Muscle layer of duodenum (tissue), 2 donors: ENCODE data around the gene ELMO3.

Experiments
- H3K27ac ChIP-seq: one replicate; pipeline ENCODE4 v1.7.0; 2013; ENCODE audit warnings: mild to moderate bottlenecking, low read length
- H3K27me3 ChIP-seq: one replicate; pipeline ENCODE4 v1.7.0; 2013; ENCODE audit warnings: low read depth, mild to moderate bottlenecking, control low read depth, low read length
- H3K36me3 ChIP-seq, 2 donors: one replicate each; pipeline ENCODE4 v1.7.0; 2013; ENCODE audit warnings: low read length in 2 of 2, control low read depth in 1 of 2, mild to moderate bottlenecking in 1 of 2; ENCODE audit not compliant: insufficient read depth in 2 of 2, control insufficient read depth in 1 of 2
- H3K4me1 ChIP-seq, 2 donors: one replicate each; pipeline ENCODE4 v1.7.0; 2013; ENCODE audit warnings: low read length in 2 of 2, mild to moderate bottlenecking in 2 of 2, control low read depth in 1 of 2, moderate library complexity in 1 of 2; ENCODE audit not compliant: insufficient read depth in 2 of 2, control insufficient read depth in 1 of 2
- H3K4me3 ChIP-seq, 2 donors: one replicate each; pipeline ENCODE4 v1.7.0; 2013; ENCODE audit warnings: low read length in 2 of 2, low read depth in 1 of 2, mild to moderate bottlenecking in 1 of 2
- H3K9me3 ChIP-seq, 2 donors: one replicate each; pipeline ENCODE4 v1.7.0; 2013; ENCODE audit warnings: low read length in 2 of 2, control low read depth in 1 of 2, mild to moderate bottlenecking in 1 of 2; ENCODE audit not compliant: control insufficient read depth in 1 of 2
- donor health status: healthy.

ELMO3 gene

GRCh38 chr16:67157106-67157748, 41.7 kb upstream of the ELMO3 start:
- H3K27me3 ChIP-seq = no peaks in the 10 kb centered on the region
- H3K36me3 ChIP-seq = no peaks in the 10 kb centered on the region
- H3K9me3 ChIP-seq = no peaks in the 10 kb centered on the region
- H3K4me1 ChIP-seq = peaks cover 7 to 34% of the 10 kb centered on the region in 2 donors
- no peak overlapping the region for H3K27ac ChIP-seq
- no peak overlapping the region for H3K4me3 ChIP-seq

- Histone ChIP-seq H3K27me3 (no peaks in the 10 kb centered on the region), H3K27ac (peak overlapping the region; percentile 82), H3K36me3 (no peaks in the 10 kb centered on the region), H3K9me3 (no peaks in the 10 kb centered on the region), H3K4me1 (peaks cover 14 to 41% of the 10 kb centered on the region in 2 donors), H3K4me3 (no peak overlapping the region)
Observed at GRCh38 chr16:67157892-67158635, 40.9 kb upstream of the ELMO3 start.

DNA sequence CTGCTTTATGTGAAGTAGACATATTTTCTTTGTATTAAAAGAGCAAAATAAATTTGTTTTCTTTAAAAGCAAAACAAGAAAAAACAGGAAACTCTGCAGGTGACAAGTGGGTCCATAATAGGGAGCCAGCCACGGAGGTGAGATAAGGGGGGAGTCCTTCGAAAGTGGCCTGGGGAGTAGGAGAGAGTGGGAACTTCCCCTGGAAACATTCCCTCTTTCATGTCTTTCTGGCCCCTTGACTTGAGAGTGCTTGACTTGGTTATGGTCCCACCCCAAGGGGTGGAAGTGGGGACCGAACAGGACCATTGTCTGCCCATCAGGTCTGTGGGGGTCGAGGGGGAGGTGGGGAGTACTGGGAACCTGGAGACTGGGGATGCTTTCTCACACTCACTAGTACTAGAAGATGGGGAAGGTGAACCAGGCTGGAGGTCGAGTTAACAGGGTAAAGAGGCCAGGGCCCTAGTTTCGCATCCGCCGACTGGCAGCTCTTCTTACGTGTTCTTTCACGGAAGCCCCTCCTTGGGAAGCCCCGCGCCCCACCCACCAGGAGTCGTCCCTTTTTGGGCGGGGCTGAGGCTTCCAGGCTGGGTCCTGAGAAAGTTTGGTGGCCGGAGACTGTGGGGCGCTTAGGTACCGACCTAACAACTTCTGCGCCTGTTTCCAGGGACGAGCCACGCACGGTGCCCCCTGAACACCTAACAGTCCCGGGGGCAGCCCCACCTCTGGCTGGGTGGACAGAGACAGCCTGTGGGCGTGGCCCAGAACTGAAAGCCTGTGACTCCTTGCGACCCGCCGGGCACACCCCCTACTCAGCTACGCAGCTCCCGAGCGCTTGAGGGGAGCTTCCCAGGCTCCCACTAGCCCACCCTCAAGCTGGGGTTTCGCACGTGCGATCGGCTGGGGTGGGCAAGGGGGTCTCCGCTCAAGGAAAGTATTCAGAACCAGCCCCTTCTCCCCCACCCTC, 40.0 kb upstream of the ELMO3 start:
- H3K4me3 ChIP-seq = peak overlapping the region; percentile 72 to 95
- H3K27me3 ChIP-seq = peaks cover 7% of the 10 kb centered on the region
- H3K27ac ChIP-seq = peak overlapping the region; percentile 82
- H3K4me1 ChIP-seq = peaks cover 14 to 50% of the 10 kb centered on the region in 2 donors
- no peaks in the 10 kb centered on the region for H3K36me3 ChIP-seq
- no peaks in the 10 kb centered on the region for H3K9me3 ChIP-seq

- H3K9me3 ChIP-seq = no peaks in the 10 kb centered on the region
- peaks cover 14 to 53% of the 10 kb centered on the region in 2 donors for H3K4me1 ChIP-seq
- H3K27ac ChIP-seq = no peak overlapping the region
- peak overlapping the region in 1 of 2 donors; percentile 95 for H3K4me3 ChIP-seq
- H3K27me3 ChIP-seq = peaks cover 17% of the 10 kb centered on the region
- no peaks in the 10 kb centered on the region for H3K36me3 ChIP-seq
Observed at GRCh38 chr16:67161595-67162058, 37.3 kb upstream of the ELMO3 start.

DNA sequence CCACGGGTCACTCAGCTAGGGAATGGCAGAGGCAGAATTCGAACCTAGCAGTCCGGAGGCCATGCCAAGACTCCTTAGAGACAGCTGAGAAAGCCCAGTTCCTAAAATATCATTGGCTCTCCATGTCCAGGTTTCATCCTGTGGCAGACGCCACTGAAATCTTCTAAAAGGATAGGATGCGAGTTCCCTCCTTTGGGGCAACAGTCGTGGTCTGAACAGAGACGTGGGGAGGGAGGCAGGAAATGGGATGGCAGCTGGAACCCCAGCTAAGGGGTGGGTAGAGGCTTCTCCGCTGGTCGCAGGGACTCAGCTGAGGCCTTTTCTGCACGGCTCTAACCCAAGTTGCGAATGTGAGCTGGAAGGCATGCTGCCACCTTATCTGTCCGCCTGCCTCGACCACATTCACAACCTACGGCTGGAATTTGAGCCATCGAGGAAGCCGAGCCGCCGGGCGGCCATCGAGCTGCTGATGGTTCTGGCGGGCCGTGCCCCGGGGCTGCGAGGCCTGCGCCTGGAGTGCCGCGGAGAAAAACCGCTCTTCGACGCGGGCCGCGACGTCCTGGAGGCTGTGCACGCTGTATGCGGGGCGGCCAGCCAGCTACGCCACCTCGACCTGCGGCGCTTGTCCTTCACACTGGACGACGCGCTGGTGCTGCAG, 36.3 kb upstream of the ELMO3 start:
- Histone ChIP-seq H3K9me3 (no peaks in the 10 kb centered on the region), H3K4me1 (peaks cover 14 to 53% of the 10 kb centered on the region in 2 donors), H3K4me3 (peak overlapping the region in 1 of 2 donors; percentile 70), H3K27me3 (peaks cover 17% of the 10 kb centered on the region), H3K27ac (no peak overlapping the region), H3K36me3 (no peaks in the 10 kb centered on the region)

DNA sequence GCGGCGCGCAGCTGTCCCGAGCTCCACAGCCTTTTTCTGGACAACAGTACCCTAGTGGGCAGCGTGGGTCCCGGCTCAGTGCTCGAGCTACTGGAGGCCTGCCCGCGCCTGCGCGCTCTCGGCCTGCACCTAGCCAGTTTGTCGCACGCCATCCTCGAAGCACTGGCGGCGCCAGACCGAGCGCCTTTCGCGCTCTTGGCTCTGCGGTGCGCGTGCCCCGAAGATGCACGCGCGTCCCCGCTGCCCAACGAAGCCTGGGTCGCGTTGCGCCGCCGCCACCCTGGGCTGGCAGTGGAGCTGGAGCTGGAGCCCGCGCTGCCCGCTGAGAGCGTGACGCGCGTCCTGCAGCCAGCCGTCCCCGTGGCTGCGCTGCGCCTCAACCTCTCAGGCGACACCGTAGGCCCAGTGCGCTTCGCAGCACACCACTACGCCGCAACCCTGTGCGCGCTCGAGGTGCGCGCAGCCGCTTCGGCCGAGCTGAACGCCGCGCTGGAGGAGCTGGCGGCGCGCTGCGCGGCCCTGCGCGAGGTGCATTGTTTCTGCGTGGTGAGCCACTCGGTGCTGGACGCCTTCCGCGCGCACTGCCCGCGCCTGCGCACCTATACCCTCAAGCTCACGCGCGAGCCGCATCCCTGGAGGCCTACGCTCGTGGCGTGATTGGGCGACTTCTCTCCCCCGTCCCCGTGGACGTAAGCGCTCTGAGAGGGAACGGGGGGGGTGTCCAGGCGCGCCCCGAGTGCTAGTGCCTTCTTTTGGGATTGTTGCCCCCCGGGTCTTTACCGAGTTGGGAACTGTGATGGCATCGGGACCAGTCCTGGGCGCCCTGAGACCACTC, 35.5 kb upstream of the ELMO3 start:
- Histone ChIP-seq H3K27ac (no peak overlapping the region), H3K36me3 (no peaks in the 10 kb centered on the region), H3K27me3 (peaks cover 17% of the 10 kb centered on the region), H3K9me3 (no peaks in the 10 kb centered on the region), H3K4me1 (peaks cover 14 to 53% of the 10 kb centered on the region in 2 donors), H3K4me3 (peak overlapping the region; percentile 30 to 70)

DNA sequence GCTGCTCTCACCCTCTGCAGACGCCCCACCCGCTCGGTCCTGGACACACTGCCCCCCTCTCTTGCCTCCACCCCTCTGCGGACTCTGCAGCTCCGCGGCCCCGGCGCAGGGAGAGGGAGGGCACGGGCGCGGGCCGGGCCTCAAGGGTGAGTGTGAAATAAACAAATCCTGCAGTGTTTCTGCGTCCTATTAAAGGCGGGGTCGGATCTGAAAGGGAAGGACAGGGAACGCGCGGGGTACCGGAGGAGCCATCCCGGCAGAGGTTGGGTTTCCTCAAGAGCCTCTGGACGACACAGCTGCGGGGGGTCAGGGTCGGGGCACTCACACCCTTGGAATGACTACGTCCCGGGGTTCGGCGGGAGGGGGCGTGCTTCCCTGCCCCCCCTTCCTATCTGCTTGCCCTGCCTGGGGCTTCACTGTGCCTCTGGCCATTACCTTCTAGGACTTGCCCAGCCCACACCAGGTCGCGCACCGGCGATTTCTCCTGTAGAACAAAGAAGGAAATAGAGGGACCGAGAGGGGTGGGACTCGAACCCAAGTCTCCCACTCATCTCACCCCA, 34.9 kb upstream of the ELMO3 start:
- H3K36me3 ChIP-seq = no peaks in the 10 kb centered on the region
- H3K27me3 ChIP-seq = peaks cover 17% of the 10 kb centered on the region
- no peak overlapping the region for H3K27ac ChIP-seq
- no peaks in the 10 kb centered on the region for H3K9me3 ChIP-seq
- H3K4me3 ChIP-seq = peak overlapping the region in 1 of 2 donors; percentile 70
- H3K4me1 ChIP-seq = peaks cover 10 to 54% of the 10 kb centered on the region in 2 donors

DNA sequence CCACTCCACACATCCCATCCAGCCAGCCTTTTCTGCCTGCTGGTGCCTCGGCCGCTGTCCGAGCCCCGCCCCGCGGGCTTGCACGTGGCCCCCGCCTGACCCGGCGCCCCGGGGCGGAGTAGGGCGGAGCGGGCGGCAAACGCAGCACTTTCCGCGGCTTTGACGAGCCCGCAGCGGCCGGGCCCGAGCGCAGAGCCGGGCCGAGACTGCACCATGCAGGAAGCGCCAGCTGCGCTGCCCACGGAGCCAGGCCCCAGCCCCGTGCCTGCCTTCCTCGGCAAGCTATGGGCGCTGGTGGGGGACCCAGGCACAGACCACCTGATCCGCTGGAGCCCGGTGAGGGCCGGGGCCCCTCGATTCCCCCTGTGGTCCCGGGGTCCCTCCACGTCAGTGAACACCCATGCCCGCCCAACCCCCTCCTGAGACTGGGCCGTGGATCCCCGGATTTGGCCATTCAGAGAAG, 34.3 kb upstream of the ELMO3 start, which contains the start of gene HSF4:
Gene HSF4, plus strand, starts transcription at position 147 of the 463 bp plus-strand sequence. Its CDS starts 67 bp downstream, at position 214.
- Histone ChIP-seq H3K36me3 (no peaks in the 10 kb centered on the region), H3K9me3 (no peaks in the 10 kb centered on the region), H3K4me3 (peak within 1 kb of the TSS; percentile 30 to 70), H3K27me3 (peaks cover 17% of the 10 kb centered on the region), H3K4me1 (peaks cover 12 to 56% of the 10 kb centered on the region in 2 donors), H3K27ac (no peak within 1 kb of the TSS)

DNA sequence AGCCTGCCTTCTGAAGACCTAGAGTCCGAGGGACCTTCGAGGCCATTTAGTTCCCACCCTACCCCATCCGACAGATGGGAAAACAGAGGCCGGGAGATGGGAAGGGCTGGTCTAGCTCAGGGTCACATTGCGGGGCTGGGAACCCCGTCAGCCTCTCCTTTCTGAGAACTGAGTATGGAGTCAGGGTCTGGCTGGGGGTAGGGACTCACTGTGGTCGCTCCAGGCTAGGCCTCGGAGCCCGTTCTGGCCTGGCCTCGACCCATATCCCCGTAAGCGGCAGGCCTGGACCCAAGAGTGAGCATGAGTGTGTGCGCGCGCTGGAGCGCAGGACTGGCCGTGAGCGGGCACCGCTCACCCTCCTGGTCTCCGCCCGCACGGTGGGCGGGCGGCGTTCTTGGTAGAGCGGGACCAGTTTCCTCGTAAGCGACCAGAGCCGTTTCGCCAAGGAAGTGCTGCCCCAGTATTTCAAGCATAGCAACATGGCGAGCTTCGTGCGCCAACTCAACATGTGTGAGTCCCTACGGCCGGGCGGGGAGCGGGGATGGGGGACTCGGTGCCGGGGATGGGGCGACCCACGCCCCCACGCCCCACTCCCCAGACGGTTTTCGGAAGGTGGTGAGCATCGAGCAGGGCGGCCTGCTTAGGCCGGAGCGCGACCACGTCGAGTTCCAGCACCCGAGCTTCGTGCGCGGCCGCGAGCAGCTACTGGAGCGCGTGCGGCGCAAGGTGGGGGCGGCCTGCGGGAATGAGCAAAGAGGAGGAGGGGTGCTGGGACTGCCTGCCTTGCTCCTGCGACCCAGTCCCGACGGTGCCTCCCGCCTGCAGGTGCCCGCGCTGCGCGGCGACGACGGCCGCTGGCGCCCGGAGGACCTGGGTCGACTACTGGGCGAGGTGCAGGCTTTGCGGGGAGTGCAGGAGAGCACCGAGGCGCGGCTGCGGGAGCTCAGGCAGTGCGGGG, 33.5 kb upstream of the ELMO3 start:
- Histone ChIP-seq H3K27me3 (peaks cover 17% of the 10 kb centered on the region), H3K9me3 (no peaks in the 10 kb centered on the region), H3K27ac (no peak overlapping the region), H3K4me3 (peak overlapping the region in 1 of 2 donors; percentile 50), H3K4me1 (peaks cover 17 to 60% of the 10 kb centered on the region in 2 donors), H3K36me3 (no peaks in the 10 kb centered on the region)
